ENCODE data around the gene ZFYVE21.

Gene ZFYVE21

GRCh38 chr14:103700753-103701490, 14.7 kb upstream of the ZFYVE21 start:
- TF ChIP-seq, protein P1, sequence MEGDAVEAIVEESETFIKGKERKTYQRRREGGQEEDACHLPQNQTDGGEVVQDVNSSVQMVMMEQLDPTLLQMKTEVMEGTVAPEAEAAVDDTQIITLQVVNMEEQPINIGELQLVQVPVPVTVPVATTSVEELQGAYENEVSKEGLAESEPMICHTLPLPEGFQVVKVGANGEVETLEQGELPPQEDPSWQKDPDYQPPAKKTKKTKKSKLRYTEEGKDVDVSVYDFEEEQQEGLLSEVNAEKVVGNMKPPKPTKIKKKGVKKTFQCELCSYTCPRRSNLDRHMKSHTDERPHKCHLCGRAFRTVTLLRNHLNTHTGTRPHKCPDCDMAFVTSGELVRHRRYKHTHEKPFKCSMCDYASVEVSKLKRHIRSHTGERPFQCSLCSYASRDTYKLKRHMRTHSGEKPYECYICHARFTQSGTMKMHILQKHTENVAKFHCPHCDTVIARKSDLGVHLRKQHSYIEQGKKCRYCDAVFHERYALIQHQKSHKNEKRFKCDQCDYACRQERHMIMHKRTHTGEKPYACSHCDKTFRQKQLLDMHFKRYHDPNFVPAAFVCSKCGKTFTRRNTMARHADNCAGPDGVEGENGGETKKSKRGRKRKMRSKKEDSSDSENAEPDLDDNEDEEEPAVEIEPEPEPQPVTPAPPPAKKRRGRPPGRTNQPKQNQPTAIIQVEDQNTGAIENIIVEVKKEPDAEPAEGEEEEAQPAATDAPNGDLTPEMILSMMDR (IDR thresholded peaks at IDR 0.05; ENCODE audit: insufficient read depth, low read depth, low read length, missing control alignments), result no peak
- no peak for DNase-seq (ENCODE audit: low read depth)
- no peak overlapping the region for H3K4me3 ChIP-seq (ENCODE audit: low read depth, low read length)

DNA sequence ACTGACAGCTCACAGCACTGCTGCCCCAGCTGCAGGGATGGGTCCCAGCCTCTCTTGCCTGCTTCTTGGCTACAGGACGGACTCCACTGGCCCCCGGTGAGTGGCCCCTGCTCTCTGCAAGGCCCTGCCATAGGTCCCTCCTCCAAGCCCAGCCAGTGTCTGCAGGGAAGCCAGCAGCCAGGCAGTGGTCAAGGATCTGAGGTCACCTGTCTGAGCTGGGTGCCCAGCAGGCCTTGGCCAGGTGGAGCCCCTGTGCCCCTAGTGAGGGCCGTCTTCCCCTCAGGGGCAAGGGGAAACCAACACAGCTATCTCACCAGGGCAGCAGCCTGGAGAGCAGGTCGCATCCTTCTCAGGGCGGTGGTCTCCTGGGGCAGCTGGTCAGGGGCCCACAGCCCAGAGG, 13.5 kb upstream of the ZFYVE21 start:
- H3K4me3 ChIP-seq (ENCODE audit: low read depth, low read length), result no peak overlapping the region
- TF ChIP-seq, protein P1 (IDR thresholded peaks at IDR 0.05; ENCODE audit: insufficient read depth, low read depth, low read length, missing control alignments), result no peak
- no peak for DNase-seq (ENCODE audit: low read depth)

DNA sequence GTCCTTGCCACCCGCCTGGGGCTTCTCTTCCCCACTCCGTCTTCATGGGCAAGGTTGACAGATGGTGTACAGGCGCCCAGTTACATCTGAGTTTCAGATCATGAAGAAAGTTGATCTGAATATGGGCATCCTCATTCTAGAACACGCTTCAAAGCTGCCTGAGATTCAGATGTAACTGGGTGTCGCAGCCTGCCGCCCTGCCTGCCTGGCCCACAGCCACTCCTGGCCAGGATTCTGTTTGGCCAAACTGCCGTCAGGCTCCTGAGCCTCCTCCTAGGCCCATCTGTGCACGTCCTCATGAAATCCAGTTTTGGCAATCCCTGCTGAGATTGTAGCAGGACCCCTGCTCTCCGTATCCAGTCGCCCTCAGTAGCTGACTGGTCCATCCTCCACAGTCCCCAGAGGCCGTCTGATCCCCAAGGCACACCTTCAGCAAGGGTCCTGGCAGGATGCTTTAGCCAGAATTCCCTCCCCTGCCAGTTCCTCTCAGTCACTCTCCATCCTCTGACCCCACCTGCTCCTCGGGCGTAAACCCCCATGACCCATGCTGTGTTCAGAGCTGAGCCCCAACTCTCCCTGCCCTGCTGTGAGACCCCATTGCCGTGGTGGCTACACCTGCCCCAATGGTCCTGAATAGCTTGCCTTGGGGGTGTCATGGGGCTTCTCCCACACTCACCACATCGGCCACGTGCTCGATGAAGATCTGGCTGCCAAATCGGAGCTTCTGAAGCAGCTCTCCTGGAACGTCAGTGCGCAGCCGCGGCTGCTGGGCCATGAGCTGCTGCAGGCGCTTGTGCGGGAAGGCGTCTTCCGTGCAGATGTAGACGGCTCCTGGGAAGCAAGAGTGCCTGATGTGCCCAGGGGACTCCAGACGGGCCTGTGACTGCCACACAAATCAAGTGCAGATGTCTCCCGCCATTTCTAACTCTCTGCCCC, 12.8 kb upstream of the ZFYVE21 start:
- TF ChIP-seq, protein P1 (IDR thresholded peaks at IDR 0.05; ENCODE audit: insufficient read depth, low read depth, low read length, missing control alignments), result no peak
- H3K4me3 ChIP-seq (ENCODE audit: low read depth, low read length), result no peak overlapping the region
- DNase-seq (ENCODE audit: low read depth), result no peak

GRCh38 chr14:103703433-103704385, 11.9 kb upstream of the ZFYVE21 start:
- no peak overlapping the region for H3K4me3 ChIP-seq (ENCODE audit: low read depth, low read length)
- TF ChIP-seq, protein P1 (IDR thresholded peaks at IDR 0.05; ENCODE audit: insufficient read depth, low read depth, low read length, missing control alignments), result no peak
- no peak for DNase-seq (ENCODE audit: low read depth)

- no peak for DNase-seq (ENCODE audit: low read depth)
- no peak overlapping the region for H3K4me3 ChIP-seq (ENCODE audit: low read depth, low read length)
- TF ChIP-seq, protein P1 (IDR thresholded peaks at IDR 0.05; ENCODE audit: insufficient read depth, low read depth, low read length, missing control alignments), result no peak
These were observed 10.9 kb upstream of the ZFYVE21 start for GRCh38 chr14:103704708-103705107.

- H3K4me3 ChIP-seq (ENCODE audit: low read depth, low read length), result no peak overlapping the region
- DNase-seq (ENCODE audit: low read depth), result no peak
- TF ChIP-seq, protein P1 (IDR thresholded peaks at IDR 0.05; ENCODE audit: insufficient read depth, low read depth, low read length, missing control alignments), result no peak
These were observed 10.5 kb upstream of the ZFYVE21 start for GRCh38 chr14:103705118-103705503.
